AG04450 (cell line): ENCODE measurements around the gene MOCS1. TPM values are rescaled to one million over a fixed set of nuclear protein-coding genes. Genes with fewer than 3 reads are reported as not detected.
A peak's percentile ranks its signal among the peaks of the same experiment; 100 is the strongest.

Experiments
- CTCF ChIA-PET: fragments of 300-600, 350-600 bp; formaldehyde crosslinking; extraction: SDS; loops from one replicate; lab custom pipeline; 2022; ENCODE audit warnings: antibody characterized with exemption, inconsistent platforms; lab: Charles Lee
- POLR2A ChIA-PET: fragments of 350-600 bp; formaldehyde crosslinking; extraction: SDS; loops from one replicate; lab custom pipeline; 2021; ENCODE audit warnings: antibody characterized with exemption, inconsistent platforms; lab: Yijun Ruan, JAX
- DNase-seq: peaks from one replicate; pipeline ENCODE4 v3.0.0-alpha.2; 2011; ENCODE audit warnings: low read depth, low spot score
- H3K27ac ChIP-seq: one replicate; pipeline ENCODE4 v1.5.1; 2012; ENCODE audit warnings: low read depth, low read length, control low read depth
- H3K27me3 ChIP-seq: one replicate; pipeline ENCODE4 v1.6.0; 2012; ENCODE audit warnings: low read length; ENCODE audit not compliant: control insufficient read depth, insufficient read depth
- H3K4me3 ChIP-seq: 2 replicates; pipeline ENCODE4 v1.5.1; 2011; ENCODE audit warnings: mild to moderate bottlenecking, low read depth, low read length, control low read depth
- H3K9me3 ChIP-seq: 2 replicates; pipeline ENCODE4 v1.5.1; 2012; ENCODE audit warnings: low read length; ENCODE audit not compliant: control insufficient read depth, insufficient read depth
- CTCF ChIP-seq: IDR thresholded peaks from 2 replicates; pipeline ENCODE4 v1.5.1; 2011; ENCODE audit warnings: low read depth, low read length, control low read depth, inconsistent platforms
- polyA minus RNA-seq: library from RNA; depleted of rRNA, polyadenylated mRNA; stranded (reverse); fragments of >200 nt; gene quantifications from 2 replicates; pipeline ENCODE4 v1.2.3, GENCODE V29; 2011; rRNA and poly(A)+ RNA removed
- polyA plus RNA-seq: library from polyadenylated mRNA; depleted of rRNA; stranded (reverse); fragments of >200 nt; gene quantifications from 2 replicates; pipeline ENCODE4 v1.2.3, GENCODE V29; 2011; rRNA removed

MOCS1 gene
- polyA plus RNA-seq = 6.1 and 7.6 TPM in 2 replicates
- polyA minus RNA-seq = 14.5 and 16.3 TPM in 2 replicates

GRCh38 chr6:39934131-39934757 is at the start of gene MOCS1:
Gene MOCS1 (minus strand): TSS chr6:39934462. CDS start chr6:39934417, 45 bp downstream.
- TF ChIP-seq CTCF = no peak
- peak within 1 kb of the TSS; percentile 78 for H3K4me3 ChIP-seq
- ChIA-PET CTCF (interaction anchor here (1.8 kb wide), 1 partner anchor 47 kb away, joined by 4 read pairs; no protein-coding TSS in a partner anchor), POLR2A (interaction anchor here (0.8 to 1.9 kb wide), 3 partner anchors 11 to 52 kb away, joined by 3 to 7 read pairs (median 6); no protein-coding TSS in a partner anchor)
- peaks cover 4% of the 10 kb centered on the region for H3K27me3 ChIP-seq
- no peak within 1 kb of the TSS for H3K27ac ChIP-seq
- no peaks in the 10 kb centered on the region for H3K9me3 ChIP-seq
- DNase-seq = peak; percentile 7

- no peak for TF ChIP-seq CTCF
- POLR2A ChIA-PET = no interaction called here
- Histone ChIP-seq H3K4me3 (no peak overlapping the region), H3K9me3 (no peaks in the 10 kb centered on the region), H3K27me3 (peaks cover 3% of the 10 kb centered on the region), H3K27ac (no peak overlapping the region)
- no peak for DNase-seq
- CTCF ChIA-PET = no interaction called here
Observed at GRCh38 chr6:39984051-39984450, 49.8 kb upstream of the MOCS1 start.

GRCh38 chr6:39983193-39983592 is 48.9 kb upstream of the MOCS1 start:
- Histone ChIP-seq H3K9me3 (no peaks in the 10 kb centered on the region), H3K27me3 (peaks cover 3% of the 10 kb centered on the region), H3K4me3 (no peak overlapping the region), H3K27ac (no peak overlapping the region)
- ChIA-PET CTCF (interaction anchor here (0.7 kb wide), 1 partner anchor 44 kb away, joined by 3 read pairs; no protein-coding TSS in a partner anchor), POLR2A (no interaction called here)
- no peak for DNase-seq
- TF ChIP-seq CTCF = no peak

GRCh38 chr6:39982720-39983119 is 48.5 kb upstream of the MOCS1 start:
- DNase-seq = no peak
- CTCF ChIA-PET = interaction anchor here (0.7 kb wide), 1 partner anchor 44 kb away, joined by 3 read pairs; no protein-coding TSS in a partner anchor
- no peak for TF ChIP-seq CTCF
- H3K27ac ChIP-seq = no peak overlapping the region
- H3K27me3 ChIP-seq = peaks cover 3% of the 10 kb centered on the region
- POLR2A ChIA-PET = no interaction called here
- no peaks in the 10 kb centered on the region for H3K9me3 ChIP-seq
- no peak overlapping the region for H3K4me3 ChIP-seq
